H1 (cell line): Measurements from ENCODE around the gene RRP9. TPM values are rescaled to one million over a fixed set of nuclear protein-coding genes. Genes with fewer than 3 reads are reported as not detected.

Source experiments
- ATF3 ChIP-seq: IDR thresholded peaks from 2 replicates; pipeline ENCODE4 v1.6.1; 2011; ENCODE audit warnings: low read depth, mild to moderate bottlenecking, low read length; ENCODE audit not compliant: insufficient read depth
- RNF2 ChIP-seq: fragments of 200-900, 300-1000 bp; sonication (generic); IDR thresholded peaks from 2 replicates; pipeline ENCODE4 v1.7.1; 2016; ENCODE audit warnings: borderline replicate concordance, low read depth, mild to moderate bottlenecking, antibody characterized with exemption, low read length; ENCODE audit not compliant: poor library complexity, severe bottlenecking; ENCODE audit errors: missing control alignments
- SAP30 ChIP-seq: fragments of 300-600 bp; sonication (generic); IDR thresholded peaks from 2 replicates; pipeline ENCODE4 v1.7.1; 2012; ENCODE audit warnings: low read length, moderate library complexity, mild to moderate bottlenecking, inconsistent platforms; ENCODE audit not compliant: insufficient read depth, insufficient replicate concordance
- SUZ12 ChIP-seq: fragments of 200-600 bp; sonication (generic); IDR thresholded peaks from 2 replicates; pipeline ENCODE4 v1.6.1; 2012; ENCODE audit warnings: mild to moderate bottlenecking, inconsistent platforms, low read length, moderate library complexity, mixed read lengths
- TCF12 ChIP-seq: IDR thresholded peaks from 2 replicates; pipeline ENCODE4 v1.6.1; 2011; ENCODE audit warnings: low read depth, mild to moderate bottlenecking, low read length
- polyA plus RNA-seq, 7 experiments: library from polyadenylated mRNA; depleted of rRNA in 3 of 7; stranded (reverse) in 5 of 7; unstranded in 2 of 7; fragments of >200 nt in 5 of 7; fragments of 200-250 nt in 2 of 7; gene quantifications; 1 replicate in 5 of 7; 2 replicates in 1 of 7; 4 replicates in 1 of 7; pipeline versions ENCODE4 v1.2.1 to v1.2.3, GENCODE V29; 2011 to 2013; ENCODE audit warnings: missing spikeins in 2 of 7, mixed read lengths in 2 of 7
- total RNA-seq: library from RNA; stranded (reverse); fragmentation: NEBNext Ultra II Directional; extraction: Animal tissue kit (Norgen Biotek cat#: 25700); gene quantifications from 2 replicates; pipeline ENCODE4 v1.2.1, GENCODE V29; 2021

RRP9 gene
- total and polyA plus RNA-seq, 2 of the 8 experiments (the other 6 are each of a cell fraction or from before 2014, with no cell fraction given), result 55.6 to 68.9 TPM

GRCh38 chr3:51897391-51897790 lies 44.3 kb downstream of the RRP9 start (continued):
- TF ChIP-seq SAP30 (no peak), SUZ12 (no peak), ATF3 (no peak), RNF2 (no peak), TCF12 (no peak)
